H1 (cell line): ENCODE results near the gene PVR. TPM values are rescaled to one million over a fixed set of nuclear protein-coding genes. Genes with fewer than 3 reads are reported as not detected.

Experiments
- CHD7 ChIP-seq: fragments of 300-600 bp; sonication (generic); IDR thresholded peaks from 2 replicates; pipeline ENCODE4 v1.7.1; 2012; ENCODE audit warnings: low read length, moderate library complexity, mild to moderate bottlenecking, inconsistent platforms; ENCODE audit not compliant: insufficient replicate concordance
- polyA plus RNA-seq, 7 experiments: library from polyadenylated mRNA; depleted of rRNA in 3 of 7; stranded (reverse) in 5 of 7; unstranded in 2 of 7; fragments of >200 nt in 5 of 7; fragments of 200-250 nt in 2 of 7; gene quantifications; 1 replicate in 5 of 7; 2 replicates in 1 of 7; 4 replicates in 1 of 7; pipeline versions ENCODE4 v1.2.1 to v1.2.3, GENCODE V29; 2011 to 2013; ENCODE audit warnings: missing spikeins in 2 of 7, mixed read lengths in 2 of 7
- total RNA-seq: library from RNA; stranded (reverse); fragmentation: NEBNext Ultra II Directional; extraction: Animal tissue kit (Norgen Biotek cat#: 25700); gene quantifications from 2 replicates; pipeline ENCODE4 v1.2.1, GENCODE V29; 2021

PVR gene
- total and polyA plus RNA-seq, 2 of the 8 experiments (the other 6 are each of a cell fraction or from before 2014, with no cell fraction given) = 13.3 to 14.8 TPM

- no peak for TF ChIP-seq CHD7
These were observed 38.5 kb downstream of the PVR start (continued) for GRCh38 chr19:44681992-44682790.
